Measurements from ENCODE around the gene RPS25.

RPS25 gene

DNA sequence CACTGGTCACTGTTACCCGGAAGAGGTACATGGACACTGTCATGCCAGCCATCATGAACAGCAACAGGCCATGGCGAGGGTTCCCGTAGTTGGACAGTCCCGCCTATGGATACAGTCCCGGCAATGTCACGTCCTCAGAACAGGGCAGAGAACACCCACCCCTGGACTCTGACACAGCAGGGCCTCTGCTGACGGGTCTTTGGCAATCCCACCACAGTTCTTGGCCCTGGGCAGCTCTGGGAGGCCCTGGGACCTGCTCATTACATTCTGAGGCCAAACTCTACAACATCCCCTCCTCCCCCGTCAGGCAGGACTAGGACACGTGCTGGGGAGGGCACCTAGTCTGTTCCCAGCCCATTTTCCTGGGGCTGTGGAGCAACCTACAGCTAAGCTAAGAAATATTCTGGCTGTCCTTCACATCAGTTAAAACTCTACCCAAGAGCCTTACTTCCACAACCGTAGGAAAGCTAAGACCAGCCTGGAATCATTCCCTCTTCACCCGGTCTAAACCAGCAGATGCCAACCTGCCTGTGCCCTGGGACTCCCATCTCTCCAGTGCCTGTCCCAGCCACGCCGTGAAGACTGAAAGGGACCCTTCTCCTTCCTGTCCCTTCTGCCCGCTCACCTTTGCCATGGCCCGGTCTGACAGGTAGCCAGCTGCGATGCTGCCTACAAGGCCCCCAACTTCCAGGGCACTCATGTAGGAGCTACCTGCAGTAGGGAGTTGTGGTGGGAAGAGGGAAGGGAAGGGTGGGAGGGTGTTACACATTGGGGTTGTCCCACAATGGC lies 8.0 kb upstream of the RPS25 start:
- in situ Hi-C loops (cut with HindIII; ENCODE audit: low sequenced_read_pairs) = no loop called here
- H3K4me3 ChIP-seq (ENCODE audit: low read depth, low read length) = no peak overlapping the region
- TF ChIP-seq, protein P1, sequence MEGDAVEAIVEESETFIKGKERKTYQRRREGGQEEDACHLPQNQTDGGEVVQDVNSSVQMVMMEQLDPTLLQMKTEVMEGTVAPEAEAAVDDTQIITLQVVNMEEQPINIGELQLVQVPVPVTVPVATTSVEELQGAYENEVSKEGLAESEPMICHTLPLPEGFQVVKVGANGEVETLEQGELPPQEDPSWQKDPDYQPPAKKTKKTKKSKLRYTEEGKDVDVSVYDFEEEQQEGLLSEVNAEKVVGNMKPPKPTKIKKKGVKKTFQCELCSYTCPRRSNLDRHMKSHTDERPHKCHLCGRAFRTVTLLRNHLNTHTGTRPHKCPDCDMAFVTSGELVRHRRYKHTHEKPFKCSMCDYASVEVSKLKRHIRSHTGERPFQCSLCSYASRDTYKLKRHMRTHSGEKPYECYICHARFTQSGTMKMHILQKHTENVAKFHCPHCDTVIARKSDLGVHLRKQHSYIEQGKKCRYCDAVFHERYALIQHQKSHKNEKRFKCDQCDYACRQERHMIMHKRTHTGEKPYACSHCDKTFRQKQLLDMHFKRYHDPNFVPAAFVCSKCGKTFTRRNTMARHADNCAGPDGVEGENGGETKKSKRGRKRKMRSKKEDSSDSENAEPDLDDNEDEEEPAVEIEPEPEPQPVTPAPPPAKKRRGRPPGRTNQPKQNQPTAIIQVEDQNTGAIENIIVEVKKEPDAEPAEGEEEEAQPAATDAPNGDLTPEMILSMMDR (IDR thresholded peaks at IDR 0.05; ENCODE audit: low read depth, low read length, missing control alignments) = no peak
- DNase-seq (ENCODE audit: low read depth) = no peak

DNA sequence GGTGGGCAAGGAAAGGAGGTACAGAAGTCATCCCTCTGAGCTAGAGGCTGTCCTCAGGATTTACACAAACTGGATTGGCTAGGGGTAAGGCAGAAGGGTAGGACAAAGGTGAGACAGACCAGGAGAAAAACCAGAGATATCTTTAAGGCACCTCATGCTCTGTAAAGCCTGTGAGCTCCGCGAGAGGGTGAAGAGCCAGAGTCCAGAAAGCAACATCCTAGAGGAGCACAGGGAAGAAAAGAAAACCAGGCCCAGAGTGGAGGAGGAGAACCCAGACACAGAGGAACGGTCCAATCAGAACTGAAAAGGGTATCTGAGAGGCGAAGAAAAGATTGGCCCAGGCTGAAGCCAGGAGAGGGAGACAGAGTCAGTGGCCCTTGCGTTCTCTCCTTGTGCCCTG lies 7.4 kb upstream of the RPS25 start:
- no peak for DNase-seq (ENCODE audit: low read depth)
- TF ChIP-seq, protein P1 (IDR thresholded peaks at IDR 0.05; ENCODE audit: low read depth, low read length, missing control alignments) = no peak
- no peak overlapping the region for H3K4me3 ChIP-seq (ENCODE audit: low read depth, low read length)
- in situ Hi-C loops (cut with HindIII; ENCODE audit: low sequenced_read_pairs) = no loop called here

DNA sequence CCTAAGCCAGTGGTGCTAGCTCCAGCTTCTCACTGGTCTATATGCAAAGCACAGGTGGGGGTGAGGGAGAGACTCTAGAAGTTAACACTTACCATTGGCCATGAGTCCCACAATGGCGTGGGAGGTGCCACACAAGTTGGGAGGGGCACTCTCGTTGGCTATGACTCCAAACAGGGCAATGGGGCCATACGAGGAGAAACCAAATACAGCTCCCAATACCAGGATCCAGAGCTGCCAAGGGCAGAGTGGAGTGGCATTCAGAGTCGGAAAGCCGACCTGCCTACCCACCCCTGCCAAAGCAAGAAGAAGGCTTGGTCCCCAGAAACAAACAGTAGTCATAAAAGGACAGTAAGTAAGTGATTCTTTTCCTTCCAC lies 6.9 kb upstream of the RPS25 start:
- TF ChIP-seq, protein P1 (IDR thresholded peaks at IDR 0.05; ENCODE audit: low read depth, low read length, missing control alignments) = no peak
- DNase-seq (ENCODE audit: low read depth) = no peak
- no peak overlapping the region for H3K4me3 ChIP-seq (ENCODE audit: low read depth, low read length)
- in situ Hi-C loops (cut with HindIII; ENCODE audit: low sequenced_read_pairs) = no loop called here

DNA sequence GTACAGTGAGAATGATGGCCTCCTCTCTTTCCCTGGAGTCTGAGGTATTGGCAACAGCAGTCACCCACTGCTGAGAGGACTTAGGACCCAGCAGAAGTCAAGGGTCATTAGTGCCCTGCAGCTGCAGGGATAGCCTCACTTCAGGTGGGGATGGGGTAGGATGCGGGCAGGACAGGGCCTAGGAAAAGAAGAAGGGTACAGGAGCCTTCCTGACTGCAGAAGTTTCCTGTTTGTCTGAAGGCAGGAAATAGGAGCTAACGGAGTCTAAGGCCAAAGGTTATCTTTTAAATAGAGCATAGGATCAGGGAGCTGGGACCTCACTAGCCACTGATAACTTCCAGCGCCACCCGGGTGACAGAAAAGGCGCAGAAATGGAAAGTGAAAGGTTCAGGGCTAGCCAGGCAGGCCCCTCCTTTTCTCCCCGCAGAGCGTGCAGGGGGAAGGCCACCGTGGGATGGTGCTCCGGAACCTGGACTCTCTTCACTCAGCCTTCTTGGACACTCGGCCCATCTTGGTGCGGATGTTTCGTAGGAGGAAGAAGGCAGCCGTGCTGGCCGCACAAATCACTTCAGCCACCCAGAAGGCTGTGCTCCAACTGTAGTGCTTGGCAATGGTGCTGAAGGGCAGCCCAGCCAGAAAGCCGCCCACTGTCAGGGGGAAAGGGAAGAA lies 6.4 kb upstream of the RPS25 start:
- H3K4me3 ChIP-seq (ENCODE audit: low read depth, low read length) = no peak overlapping the region
- TF ChIP-seq, protein P1 (IDR thresholded peaks at IDR 0.05; ENCODE audit: low read depth, low read length, missing control alignments) = no peak
- DNase-seq (ENCODE audit: low read depth) = no peak
- in situ Hi-C loops (cut with HindIII; ENCODE audit: low sequenced_read_pairs) = no loop called here

DNA sequence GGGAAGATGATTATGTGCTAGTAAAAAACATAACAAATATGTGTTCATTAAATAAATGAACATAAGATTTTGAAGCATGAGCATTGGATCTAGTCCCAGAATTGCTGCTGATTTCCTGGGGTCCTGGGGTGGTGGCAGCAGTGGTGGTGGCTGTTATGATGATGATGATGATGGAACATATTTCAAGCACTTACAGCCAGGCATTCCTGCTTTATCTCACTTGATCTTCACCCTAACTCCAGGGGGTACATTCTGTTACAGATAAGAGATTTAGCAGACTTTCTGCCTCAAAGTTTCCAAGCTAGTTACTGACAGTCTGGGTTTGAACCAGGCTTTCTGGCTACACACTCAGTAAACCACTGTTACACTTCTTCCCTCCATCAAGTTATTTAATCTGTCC lies 5.6 kb upstream of the RPS25 start:
- H3K4me3 ChIP-seq (ENCODE audit: low read depth, low read length) = no peak overlapping the region
- no peak for DNase-seq (ENCODE audit: low read depth)
- in situ Hi-C loops (cut with HindIII; ENCODE audit: low sequenced_read_pairs) = no loop called here
- TF ChIP-seq, protein P1 (IDR thresholded peaks at IDR 0.05; ENCODE audit: low read depth, low read length, missing control alignments) = no peak

DNA sequence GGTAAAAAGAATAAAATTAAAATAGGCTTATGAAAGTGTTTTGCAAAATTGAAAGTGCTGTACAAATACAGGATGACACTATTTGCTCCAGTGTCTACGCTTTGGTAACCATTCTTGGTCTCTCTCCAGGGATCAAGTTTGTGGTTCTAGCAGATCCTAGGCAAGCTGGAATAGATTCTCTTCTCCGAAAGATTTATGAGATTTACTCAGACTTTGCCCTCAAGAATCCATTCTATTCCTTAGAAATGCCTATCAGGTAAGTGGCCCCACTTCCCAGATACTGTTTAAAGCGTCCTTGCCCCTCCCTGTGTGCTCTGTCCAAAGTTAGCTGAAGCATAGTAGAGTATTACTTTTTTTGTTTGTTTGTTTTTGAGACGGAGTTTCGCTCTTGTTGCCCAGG lies 3.5 kb upstream of the RPS25 start:
- in situ Hi-C loops (cut with HindIII; ENCODE audit: low sequenced_read_pairs) = no loop called here
- H3K4me3 ChIP-seq (ENCODE audit: low read depth, low read length) = no peak overlapping the region
- DNase-seq (ENCODE audit: low read depth) = no peak
- TF ChIP-seq, protein P1 (IDR thresholded peaks at IDR 0.05; ENCODE audit: low read depth, low read length, missing control alignments) = no peak
